Gastroesophageal sphincter (tissue), 3 donors: ENCODE measurements around the gene UGT2A2.

ENCODE experiments used
- POLR2A ChIP-seq, 2 donors: fragments of 450-650 bp; IDR thresholded peaks; one replicate each; pipeline ENCODE4 v1.6.1; 2017; ENCODE audit warnings: antibody characterized with exemption in 2 of 2, mild to moderate bottlenecking in 2 of 2, moderate library complexity in 1 of 2
- TF ChIP-seq, protein P1 (sequence below), 4 experiments: fragments of 200-600 bp in 2 of 4; fragments of 450-650 bp in 2 of 4; sonication (generic) in 1 of 4; IDR thresholded peaks; one replicate each; pipeline ENCODE4 v1.5.1; 2017 to 2019; ENCODE audit warnings: antibody characterized with exemption in 4 of 4, mild to moderate bottlenecking in 2 of 4, moderate library complexity in 2 of 4

DNA sequence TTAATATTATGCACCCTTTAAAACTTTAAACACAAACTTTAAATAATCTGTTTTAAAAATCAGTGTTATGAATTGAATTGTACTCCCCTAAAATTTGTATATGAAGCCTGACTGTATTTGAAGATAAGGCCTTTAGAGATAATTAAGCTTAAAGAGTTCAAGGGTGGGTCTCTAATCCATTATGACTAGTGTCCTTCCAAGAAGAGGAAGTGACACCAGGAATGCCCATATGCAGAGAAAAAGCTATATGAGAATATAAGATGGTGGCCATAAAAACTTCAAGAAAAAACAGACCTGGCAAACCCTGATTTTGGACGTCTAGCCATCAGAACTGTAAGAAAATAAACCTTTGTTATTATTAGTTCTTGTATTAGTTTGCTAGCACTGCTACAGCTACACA lies 29.0 kb downstream of the UGT2A2 start:
- TF ChIP-seq POLR2A (IDR thresholded peaks at IDR 0.05) = no peak
- TF ChIP-seq, protein P1, sequence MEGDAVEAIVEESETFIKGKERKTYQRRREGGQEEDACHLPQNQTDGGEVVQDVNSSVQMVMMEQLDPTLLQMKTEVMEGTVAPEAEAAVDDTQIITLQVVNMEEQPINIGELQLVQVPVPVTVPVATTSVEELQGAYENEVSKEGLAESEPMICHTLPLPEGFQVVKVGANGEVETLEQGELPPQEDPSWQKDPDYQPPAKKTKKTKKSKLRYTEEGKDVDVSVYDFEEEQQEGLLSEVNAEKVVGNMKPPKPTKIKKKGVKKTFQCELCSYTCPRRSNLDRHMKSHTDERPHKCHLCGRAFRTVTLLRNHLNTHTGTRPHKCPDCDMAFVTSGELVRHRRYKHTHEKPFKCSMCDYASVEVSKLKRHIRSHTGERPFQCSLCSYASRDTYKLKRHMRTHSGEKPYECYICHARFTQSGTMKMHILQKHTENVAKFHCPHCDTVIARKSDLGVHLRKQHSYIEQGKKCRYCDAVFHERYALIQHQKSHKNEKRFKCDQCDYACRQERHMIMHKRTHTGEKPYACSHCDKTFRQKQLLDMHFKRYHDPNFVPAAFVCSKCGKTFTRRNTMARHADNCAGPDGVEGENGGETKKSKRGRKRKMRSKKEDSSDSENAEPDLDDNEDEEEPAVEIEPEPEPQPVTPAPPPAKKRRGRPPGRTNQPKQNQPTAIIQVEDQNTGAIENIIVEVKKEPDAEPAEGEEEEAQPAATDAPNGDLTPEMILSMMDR (IDR thresholded peaks at IDR 0.05) = no peak
